PC-9 (cell line): Measurements from ENCODE around the gene FASTK.

Source experiments
- EZH2 ChIP-seq: fragments of 200-600 bp; sonication (generic); IDR thresholded peaks from 2 replicates; pipeline ENCODE4 v1.8.0; 2017; ENCODE audit warnings: antibody characterized with exemption, low read depth
- TF ChIP-seq, protein P1 (sequence below): fragments of 200-600 bp; sonication (generic); conservative IDR thresholded peaks from 2 replicates; pipeline ENCODE4 v1.6.1; 2017; ENCODE audit warnings: mixed run types, antibody characterized with exemption, mild to moderate bottlenecking, moderate library complexity

- TF ChIP-seq, protein P1, sequence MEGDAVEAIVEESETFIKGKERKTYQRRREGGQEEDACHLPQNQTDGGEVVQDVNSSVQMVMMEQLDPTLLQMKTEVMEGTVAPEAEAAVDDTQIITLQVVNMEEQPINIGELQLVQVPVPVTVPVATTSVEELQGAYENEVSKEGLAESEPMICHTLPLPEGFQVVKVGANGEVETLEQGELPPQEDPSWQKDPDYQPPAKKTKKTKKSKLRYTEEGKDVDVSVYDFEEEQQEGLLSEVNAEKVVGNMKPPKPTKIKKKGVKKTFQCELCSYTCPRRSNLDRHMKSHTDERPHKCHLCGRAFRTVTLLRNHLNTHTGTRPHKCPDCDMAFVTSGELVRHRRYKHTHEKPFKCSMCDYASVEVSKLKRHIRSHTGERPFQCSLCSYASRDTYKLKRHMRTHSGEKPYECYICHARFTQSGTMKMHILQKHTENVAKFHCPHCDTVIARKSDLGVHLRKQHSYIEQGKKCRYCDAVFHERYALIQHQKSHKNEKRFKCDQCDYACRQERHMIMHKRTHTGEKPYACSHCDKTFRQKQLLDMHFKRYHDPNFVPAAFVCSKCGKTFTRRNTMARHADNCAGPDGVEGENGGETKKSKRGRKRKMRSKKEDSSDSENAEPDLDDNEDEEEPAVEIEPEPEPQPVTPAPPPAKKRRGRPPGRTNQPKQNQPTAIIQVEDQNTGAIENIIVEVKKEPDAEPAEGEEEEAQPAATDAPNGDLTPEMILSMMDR: no peak
- TF ChIP-seq EZH2: no peak
These were observed 36.2 kb upstream of the FASTK start for GRCh38 chr7:151116603-151117440.
